Lung (tissue), 12 donors: Measurements from ENCODE around the gene LSG1. TPM values are rescaled to one million over a fixed set of nuclear protein-coding genes. Genes with fewer than 3 reads are reported as not detected.

Experiments
- ATAC-seq: fragments of 200-7000 bp; cut with Tn5 transposase; one replicate; pipeline ENCODE4 v1.9.1; 2020; ENCODE audit warnings: moderate number of reproducible peaks; ENCODE audit not compliant: insufficient read depth, low FRiP score
- DNase-seq, 3 donors: peaks; one replicate each; pipeline ENCODE4 v3.0.0-alpha.2; 2013 to 2017
- H3K27ac ChIP-seq, 2 donors: one replicate each; pipeline ENCODE4 v1.5.1; 2013; ENCODE audit warnings: mild to moderate bottlenecking in 2 of 2, moderate library complexity in 2 of 2, control low read depth in 1 of 2, inconsistent platforms in 1 of 2, low read depth in 1 of 2, low read length in 1 of 2
- H3K27me3 ChIP-seq, 3 donors: one replicate each; pipeline ENCODE4 v1.5.1; 2013; ENCODE audit warnings: low read length in 2 of 3; ENCODE audit not compliant: control insufficient read depth in 3 of 3, insufficient read depth in 3 of 3
- H3K36me3 ChIP-seq, 4 donors: one replicate each; pipeline ENCODE4 v1.5.1; 2013; ENCODE audit warnings: low read length in 4 of 4, mild to moderate bottlenecking in 1 of 4, moderate library complexity in 1 of 4; ENCODE audit not compliant: control insufficient read depth in 4 of 4, insufficient read depth in 4 of 4
- H3K4me1 ChIP-seq, 5 donors: one replicate each; pipeline ENCODE4 v1.5.1; 2013; ENCODE audit warnings: low read length in 5 of 5, mild to moderate bottlenecking in 2 of 5, moderate library complexity in 1 of 5; ENCODE audit not compliant: control insufficient read depth in 5 of 5, insufficient read depth in 5 of 5
- H3K4me3 ChIP-seq: one replicate; pipeline ENCODE4 v1.5.1; 2013; ENCODE audit warnings: mild to moderate bottlenecking, control low read depth, moderate library complexity
- H3K9ac ChIP-seq, 2 donors: one replicate each; pipeline ENCODE4 v1.5.1; 2013; ENCODE audit warnings: low read length in 2 of 2, control low read depth in 1 of 2; ENCODE audit not compliant: insufficient read depth in 1 of 2
- H3K9me3 ChIP-seq, 4 donors: one replicate each; pipeline ENCODE4 v1.5.1; 2013; ENCODE audit warnings: low read length in 3 of 4, mild to moderate bottlenecking in 1 of 4, moderate library complexity in 1 of 4; ENCODE audit not compliant: control insufficient read depth in 4 of 4, insufficient read depth in 3 of 4
- CTCF ChIP-seq: IDR thresholded peaks from 2 replicates; pipeline ENCODE4 v1.5.1; 2012; ENCODE audit warnings: mild to moderate bottlenecking; ENCODE audit errors: control extremely low read depth, extremely low read depth
- WGBS, 2 donors: extraction: QIAGEN DNeasy Blood & Tissue Kit; methylation state at CpG; one replicate each; pipeline ENCODE4 v1.1.7; 2013; 5-methylcytosine and 5-hydroxymethylcytosine counted together
- polyA plus RNA-seq, 2 donors: library from polyadenylated mRNA; stranded (reverse); fragments of 200-250 nt; gene quantifications; one replicate each; pipeline ENCODE4 v1.2.1, GENCODE V29; 2013
- total RNA-seq, 2 donors: library from RNA; depleted of rRNA in 1 of 2; stranded (reverse); fragments of >200 nt in 1 of 2; gene quantifications; one replicate each; pipeline ENCODE4 v1.2.1, GENCODE V29; 2014 to 2021
- donor health status: control.
- donor health status: control.
- donor health status: Bipolar disorder and iron deficiency.
- donor health status: healthy.
- donor health status: DM: yes; HTN: yes; CAD: no.

LSG1 gene
- total and polyA plus RNA-seq, 4 donors, result 19.4 to 37.4 (median 24.5) TPM

- no peak for ATAC-seq
Observed at GRCh38 chr3:194715022-194715800, 43.2 kb upstream of the LSG1 start.

GRCh38 chr3:194714564-194714963, 42.6 kb upstream of the LSG1 start:
- no peak overlapping the region for H3K9ac ChIP-seq
- DNase-seq, result no peak
- ATAC-seq, result no peak
- no peaks in the 10 kb centered on the region for H3K27me3 ChIP-seq
- no peaks in the 10 kb centered on the region for H3K36me3 ChIP-seq
- no peak overlapping the region for H3K4me3 ChIP-seq
- TF ChIP-seq CTCF, result no peak
- no peak overlapping the region for H3K27ac ChIP-seq
- 80 to 82% methylated on average over 6 of the region's 6 CpGs for WGBS, 2 donors
- H3K4me1 ChIP-seq, result peaks cover 0 to 4% (median 0%) of the 10 kb centered on the region in 5 donors
- H3K9me3 ChIP-seq, result no peaks in the 10 kb centered on the region

More at GRCh38 chr3:194715022-194715800, 43.2 kb upstream of the LSG1 start:
- no peaks in the 10 kb centered on the region for H3K27me3 ChIP-seq
- H3K9me3 ChIP-seq, result no peaks in the 10 kb centered on the region
- H3K36me3 ChIP-seq, result no peaks in the 10 kb centered on the region
- WGBS, 2 donors, result 83 to 91% methylated on average over 8 of the region's 8 CpGs
- DNase-seq, result no peak
- no peak overlapping the region for H3K4me3 ChIP-seq
- TF ChIP-seq CTCF, result no peak
- peaks cover 0 to 4% (median 0%) of the 10 kb centered on the region in 5 donors for H3K4me1 ChIP-seq
- no peak overlapping the region for H3K9ac ChIP-seq
- no peak overlapping the region for H3K27ac ChIP-seq

- peaks cover 0 to 4% (median 0%) of the 10 kb centered on the region in 5 donors for H3K4me1 ChIP-seq
- H3K36me3 ChIP-seq, result no peaks in the 10 kb centered on the region
- H3K9ac ChIP-seq, result no peak overlapping the region
- no peak for TF ChIP-seq CTCF
- ATAC-seq (no peak), DNase-seq (no peak)
- H3K27me3 ChIP-seq, result no peaks in the 10 kb centered on the region
- no peak overlapping the region for H3K4me3 ChIP-seq
- no peak overlapping the region for H3K27ac ChIP-seq
- WGBS, 2 donors, result 90 to 92% methylated on average over 5 of the region's 5 CpGs
- no peaks in the 10 kb centered on the region for H3K9me3 ChIP-seq
Observed at GRCh38 chr3:194714137-194714455, 42.1 kb upstream of the LSG1 start.
